ENCODE measurements around the gene PALLD.

PALLD gene

GRCh38 chr4:168623011-168623410 lies 126.2 kb downstream of the PALLD start:
- DNase-seq (ENCODE audit: low spot score), result no peak
- no peak for TF ChIP-seq CTCF (IDR thresholded peaks at IDR 0.05; ENCODE audit: borderline replicate concordance, control extremely low read depth, extremely low read depth, insufficient read depth, missing control alignments)
- in situ Hi-C loops (cut with MboI; ENCODE audit: low sequenced_read_pairs, unreplicated experiment), result no loop called here

GRCh38 chr4:168623484-168623883 lies 126.6 kb downstream of the PALLD start:
- in situ Hi-C loops (cut with MboI; ENCODE audit: low sequenced_read_pairs, unreplicated experiment), result no loop called here
- no peak for TF ChIP-seq CTCF (IDR thresholded peaks at IDR 0.05; ENCODE audit: borderline replicate concordance, control extremely low read depth, extremely low read depth, insufficient read depth, missing control alignments)
- DNase-seq (ENCODE audit: low spot score), result no peak

- no peak for DNase-seq (ENCODE audit: low spot score)
- in situ Hi-C loops (cut with MboI; ENCODE audit: low sequenced_read_pairs, unreplicated experiment), result no loop called here
- TF ChIP-seq CTCF (IDR thresholded peaks at IDR 0.05; ENCODE audit: borderline replicate concordance, control extremely low read depth, extremely low read depth, insufficient read depth, missing control alignments), result no peak
Measured at GRCh38 chr4:168628251-168628650, 131.4 kb downstream of the PALLD start.

GRCh38 chr4:168629566-168629965 lies 132.7 kb downstream of the PALLD start:
- TF ChIP-seq CTCF (IDR thresholded peaks at IDR 0.05; ENCODE audit: borderline replicate concordance, control extremely low read depth, extremely low read depth, insufficient read depth, missing control alignments), result no peak
- no peak for DNase-seq (ENCODE audit: low spot score)
- in situ Hi-C loops (cut with MboI; ENCODE audit: low sequenced_read_pairs, unreplicated experiment), result no loop called here

GRCh38 chr4:168630445-168631187 lies 133.8 kb downstream of the PALLD start:
- no peak for DNase-seq (ENCODE audit: low spot score)
- in situ Hi-C loops (cut with MboI; ENCODE audit: low sequenced_read_pairs, unreplicated experiment), result no loop called here
- TF ChIP-seq CTCF (IDR thresholded peaks at IDR 0.05; ENCODE audit: borderline replicate concordance, control extremely low read depth, extremely low read depth, insufficient read depth, missing control alignments), result no peak

- DNase-seq (ENCODE audit: low spot score), result no peak
Measured at GRCh38 chr4:168631241-168632162, 134.7 kb downstream of the PALLD start.

More at GRCh38 chr4:168631241-168632162, 134.7 kb downstream of the PALLD start:
- in situ Hi-C loops (cut with MboI; ENCODE audit: low sequenced_read_pairs, unreplicated experiment), result no loop called here
- no peak for TF ChIP-seq CTCF (IDR thresholded peaks at IDR 0.05; ENCODE audit: borderline replicate concordance, control extremely low read depth, extremely low read depth, insufficient read depth, missing control alignments)

Measured in GM13976 (cell line).